Measurements from ENCODE around the gene JSRP1. TPM values are rescaled to one million over a fixed set of nuclear protein-coding genes. Genes with fewer than 3 reads are reported as not detected.

The JSRP1 gene
- total and polyA plus RNA-seq, 10 of the 15 experiments (the other 5 are each of a cell fraction or from before 2014, with no cell fraction given): 0.41 to 0.91 (median 0.49) TPM; not detected in 7

DNA sequence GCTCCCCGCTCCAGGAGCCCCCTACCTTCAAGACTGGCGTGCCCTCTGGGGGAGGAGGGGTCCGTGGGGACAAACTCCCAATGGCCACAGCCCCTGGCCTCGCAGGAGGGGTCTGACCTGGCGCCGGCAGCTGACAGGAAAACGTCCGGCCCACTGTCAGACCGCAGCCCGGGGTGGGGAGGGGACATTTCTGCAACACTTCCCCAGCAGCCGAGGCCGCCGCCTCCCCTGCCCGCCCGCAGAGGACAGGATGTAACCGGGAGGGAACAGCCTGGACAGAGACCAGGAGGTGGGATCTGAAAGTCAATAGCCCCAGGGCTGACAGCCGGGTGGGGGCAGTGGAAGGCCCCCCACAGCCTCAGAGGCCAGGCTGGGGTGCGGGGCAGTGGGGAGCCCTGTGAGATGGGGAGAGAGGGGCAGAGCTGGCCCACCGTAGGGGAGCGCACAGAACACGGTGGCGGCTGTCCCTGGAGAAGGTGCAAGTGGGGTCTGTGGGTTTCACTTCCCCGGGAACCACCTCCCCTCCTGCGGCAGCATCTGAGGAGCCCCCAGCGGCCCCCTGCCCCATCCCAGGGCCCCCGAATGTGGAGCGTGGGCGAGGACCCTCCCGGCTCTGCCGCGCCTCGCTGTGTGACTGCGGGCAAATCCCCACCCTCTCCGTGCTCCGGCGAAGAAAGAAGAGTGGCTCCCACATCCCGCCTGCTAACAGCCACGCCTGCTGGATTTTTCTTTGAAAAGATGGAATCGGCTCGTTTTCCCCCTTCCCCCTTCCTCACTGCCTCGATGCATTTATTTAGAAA is 26.0 kb upstream of the JSRP1 start, which contains the start of gene PEAK3:
PEAK3 (minus strand) TSS at position 114 of the 800 bp plus-strand sequence. CDS start 1,244 bp downstream, outside the sequence.
- in situ Hi-C loops (cut with MboI) (no loop called here), intact Hi-C loops (cut with micrococcal nuclease; ENCODE audit: unreplicated experiment) (no loop called here)
- Histone ChIP-seq H2AFZ (ENCODE audit: control insufficient read depth, low read depth, low read length) (no peak within 1 kb of the TSS), H3K27ac (ENCODE audit: control insufficient read depth, insufficient read depth) (no peak within 1 kb of the TSS), H3K79me2 (ENCODE audit: control insufficient read depth, insufficient read depth, low read length) (no peaks in the 10 kb centered on the region), H3K4me2 (ENCODE audit: control insufficient read depth, insufficient read depth) (peak within 1 kb of the TSS; percentile 68), H3K9me3 (replicated peaks; ENCODE audit: control insufficient read depth, insufficient read depth, low read length) (no peaks in the 10 kb centered on the region), H3K9ac (ENCODE audit: control insufficient read depth, insufficient read depth, low read length) (peak within 1 kb of the TSS; percentile 22; the same call in 1 of the 2 replicates), H4K20me1 (ENCODE audit: control insufficient read depth, insufficient read depth) (no peaks in the 10 kb centered on the region), H3K36me3 (ENCODE audit: control insufficient read depth in 2 of 2, insufficient read depth in 2 of 2, low read length in 1 of 2) (no peaks in the 10 kb centered on the region), H3K4me3 (no peak within 1 kb of the TSS), H3K4me1 (ENCODE audit: control insufficient read depth, insufficient read depth, low read length) (peaks cover 11% of the 10 kb centered on the region), H3K27me3 (replicated peaks in 1 of 2; ENCODE audit: control insufficient read depth in 2 of 2, insufficient read depth in 2 of 2, low read length in 1 of 2) (peaks cover 0 to 3% of the 10 kb centered on the region in 2 experiments; a peak in 2 of 4 replicates)
- ChIA-PET POLR2A (interaction anchor here (0.5 kb wide), 1 partner anchor 341 kb away, joined by 3 read pairs; no protein-coding TSS in a partner anchor), SMC1A (ENCODE audit: uncharacterized antibody, unreplicated experiment) (no interaction called here), CTCF (no interaction called here), RAD21 (ENCODE audit: unreplicated experiment) (no interaction called here)
- DNase-seq (ENCODE audit: low read depth, low spot score) (no peak), FAIRE-seq (no peak), ATAC-seq (peak; percentile 80)
- BruUV-seq (replicated peaks): no TSS peak
- WGBS (ENCODE audit: insufficient coverage, insufficient replicate concordance, low lambda C conversion rate, missing lambda C conversion rate): 6% methylated on average over 32 of the region's 41 CpGs
- no peak for TF ChIP-seq STAT3 (IDR thresholded peaks at IDR 0.05; ENCODE audit: low read depth, low read length)
- 0 out of 2 replicates have a peak, but pooled peaks have one; percentile 68 for TF ChIP-seq DPF2 (IDR thresholded peaks at IDR 0.05)
- peak; percentile 33; the same call in 1 of the 2 replicates for TF ChIP-seq MTA2 (IDR thresholded peaks at IDR 0.05; ENCODE audit: low read depth)
- TF ChIP-seq ZNF274 (IDR thresholded peaks at IDR 0.05; ENCODE audit: insufficient read depth, insufficient read length): no peak
- TF ChIP-seq, protein P1, sequence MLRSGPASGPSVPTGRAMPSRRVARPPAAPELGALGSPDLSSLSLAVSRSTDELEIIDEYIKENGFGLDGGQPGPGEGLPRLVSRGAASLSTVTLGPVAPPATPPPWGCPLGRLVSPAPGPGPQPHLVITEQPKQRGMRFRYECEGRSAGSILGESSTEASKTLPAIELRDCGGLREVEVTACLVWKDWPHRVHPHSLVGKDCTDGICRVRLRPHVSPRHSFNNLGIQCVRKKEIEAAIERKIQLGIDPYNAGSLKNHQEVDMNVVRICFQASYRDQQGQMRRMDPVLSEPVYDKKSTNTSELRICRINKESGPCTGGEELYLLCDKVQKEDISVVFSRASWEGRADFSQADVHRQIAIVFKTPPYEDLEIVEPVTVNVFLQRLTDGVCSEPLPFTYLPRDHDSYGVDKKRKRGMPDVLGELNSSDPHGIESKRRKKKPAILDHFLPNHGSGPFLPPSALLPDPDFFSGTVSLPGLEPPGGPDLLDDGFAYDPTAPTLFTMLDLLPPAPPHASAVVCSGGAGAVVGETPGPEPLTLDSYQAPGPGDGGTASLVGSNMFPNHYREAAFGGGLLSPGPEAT (IDR thresholded peaks at IDR 0.05; ENCODE audit: low read depth): peak; percentile 63; the same call in 1 of the 2 replicates
- TF ChIP-seq, protein P2, sequence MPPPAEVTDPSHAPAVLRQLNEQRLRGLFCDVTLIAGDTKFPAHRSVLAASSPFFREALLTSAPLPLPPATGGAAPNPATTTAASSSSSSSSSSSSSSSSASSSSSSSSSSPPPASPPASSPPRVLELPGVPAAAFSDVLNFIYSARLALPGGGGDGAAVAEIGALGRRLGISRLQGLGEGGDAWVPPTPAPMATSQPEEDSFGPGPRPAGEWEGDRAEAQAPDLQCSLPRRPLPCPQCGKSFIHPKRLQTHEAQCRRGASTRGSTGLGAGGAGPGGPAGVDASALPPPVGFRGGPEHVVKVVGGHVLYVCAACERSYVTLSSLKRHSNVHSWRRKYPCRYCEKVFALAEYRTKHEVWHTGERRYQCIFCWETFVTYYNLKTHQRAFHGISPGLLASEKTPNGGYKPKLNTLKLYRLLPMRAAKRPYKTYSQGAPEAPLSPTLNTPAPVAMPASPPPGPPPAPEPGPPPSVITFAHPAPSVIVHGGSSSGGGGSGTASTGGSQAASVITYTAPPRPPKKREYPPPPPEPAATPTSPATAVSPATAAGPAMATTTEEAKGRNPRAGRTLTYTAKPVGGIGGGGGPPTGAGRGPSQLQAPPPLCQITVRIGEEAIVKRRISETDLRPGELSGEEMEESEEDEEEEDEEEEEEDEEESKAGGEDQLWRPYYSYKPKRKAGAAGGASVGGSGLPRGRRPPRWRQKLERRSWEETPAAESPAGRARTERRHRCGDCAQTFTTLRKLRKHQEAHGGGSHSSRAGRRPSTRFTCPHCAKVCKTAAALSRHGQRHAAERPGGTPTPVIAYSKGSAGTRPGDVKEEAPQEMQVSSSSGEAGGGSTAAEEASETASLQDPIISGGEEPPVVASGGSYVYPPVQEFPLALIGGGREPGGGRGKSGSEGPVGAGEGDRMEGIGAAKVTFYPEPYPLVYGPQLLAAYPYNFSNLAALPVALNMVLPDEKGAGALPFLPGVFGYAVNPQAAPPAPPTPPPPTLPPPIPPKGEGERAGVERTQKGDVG (CRISPR knock-in tag; IDR thresholded peaks at IDR 0.05): no peak
- no peak for TF ChIP-seq EP300 (IDR thresholded peaks at IDR 0.05; ENCODE audit: borderline replicate concordance in 1 of 2, control insufficient read depth in 1 of 2, low read depth in 2 of 2, low read length in 2 of 2)
- 0 out of 2 replicates have a peak, but pooled peaks have one; percentile 47 for TF ChIP-seq NR2F1 (conservative IDR thresholded peaks at IDR 0.05)
- TF ChIP-seq IKZF2 (IDR thresholded peaks at IDR 0.05): peak; percentile 61 to 73
- no peak for TF ChIP-seq TARDBP (IDR thresholded peaks at IDR 0.05; ENCODE audit: borderline replicate concordance)
- TF ChIP-seq SPI1 (IDR thresholded peaks at IDR 0.05; ENCODE audit: borderline replicate concordance, insufficient read depth, low read depth, low read length): peak; percentile 24; the same call in 1 of the 2 replicates
- TF ChIP-seq, protein P3, sequence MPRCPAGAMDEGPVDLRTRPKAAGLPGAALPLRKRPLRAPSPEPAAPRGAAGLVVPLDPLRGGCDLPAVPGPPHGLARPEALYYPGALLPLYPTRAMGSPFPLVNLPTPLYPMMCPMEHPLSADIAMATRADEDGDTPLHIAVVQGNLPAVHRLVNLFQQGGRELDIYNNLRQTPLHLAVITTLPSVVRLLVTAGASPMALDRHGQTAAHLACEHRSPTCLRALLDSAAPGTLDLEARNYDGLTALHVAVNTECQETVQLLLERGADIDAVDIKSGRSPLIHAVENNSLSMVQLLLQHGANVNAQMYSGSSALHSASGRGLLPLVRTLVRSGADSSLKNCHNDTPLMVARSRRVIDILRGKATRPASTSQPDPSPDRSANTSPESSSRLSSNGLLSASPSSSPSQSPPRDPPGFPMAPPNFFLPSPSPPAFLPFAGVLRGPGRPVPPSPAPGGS (IDR thresholded peaks at IDR 0.05; ENCODE audit: borderline replicate concordance, insufficient read depth, low read depth, low read length, poor library complexity, severe bottlenecking): no peak
- TF ChIP-seq, protein P4, sequence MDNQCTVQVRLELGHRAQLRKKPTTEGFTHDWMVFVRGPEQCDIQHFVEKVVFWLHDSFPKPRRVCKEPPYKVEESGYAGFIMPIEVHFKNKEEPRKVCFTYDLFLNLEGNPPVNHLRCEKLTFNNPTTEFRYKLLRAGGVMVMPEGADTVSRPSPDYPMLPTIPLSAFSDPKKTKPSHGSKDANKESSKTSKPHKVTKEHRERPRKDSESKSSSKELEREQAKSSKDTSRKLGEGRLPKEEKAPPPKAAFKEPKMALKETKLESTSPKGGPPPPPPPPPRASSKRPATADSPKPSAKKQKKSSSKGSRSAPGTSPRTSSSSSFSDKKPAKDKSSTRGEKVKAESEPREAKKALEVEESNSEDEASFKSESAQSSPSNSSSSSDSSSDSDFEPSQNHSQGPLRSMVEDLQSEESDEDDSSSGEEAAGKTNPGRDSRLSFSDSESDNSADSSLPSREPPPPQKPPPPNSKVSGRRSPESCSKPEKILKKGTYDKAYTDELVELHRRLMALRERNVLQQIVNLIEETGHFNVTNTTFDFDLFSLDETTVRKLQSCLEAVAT (IDR thresholded peaks at IDR 0.05): peak; percentile 48; the same call in 1 of the 2 replicates
- TF ChIP-seq CBFB (IDR thresholded peaks at IDR 0.05; ENCODE audit: low read depth): no peak; the same call in 1 of the 2 replicates
- peak; percentile 12; the same call in 1 of the 2 replicates for TF ChIP-seq BACH1 (IDR thresholded peaks at IDR 0.05; ENCODE audit: borderline replicate concordance)

Data from GM12878 (cell line).